Tibial nerve (tissue), 4 donors: ENCODE data around the gene GLI1. TPM values are rescaled to one million over a fixed set of nuclear protein-coding genes. Genes with fewer than 3 reads are reported as not detected.

ENCODE experiments used
- DNase-seq, 2 donors: peaks; one replicate each; pipeline ENCODE4 v3.0.0-alpha.2; 2019; ENCODE audit warnings: low spot score in 2 of 2
- H3K27ac ChIP-seq, 4 donors: fragments of 200-600 bp; sonication (generic) in 3 of 4; one replicate each; pipeline ENCODE4 v1.5.1; 2017 to 2019; ENCODE audit warnings: mild to moderate bottlenecking in 1 of 4
- H3K27me3 ChIP-seq, 2 donors: fragments of 200-600 bp; sonication (generic) in 1 of 2; one replicate each; pipeline versions ENCODE4 v1.5.1 to v1.6.0; 2017 to 2019
- H3K36me3 ChIP-seq, 3 donors: fragments of 200-600 bp; sonication (generic); one replicate each; pipeline ENCODE4 v1.5.1; 2018 to 2019
- H3K4me1 ChIP-seq, 4 donors: fragments of 200-600 bp; sonication (generic) in 3 of 4; one replicate each; pipeline ENCODE4 v1.5.1; 2017 to 2019
- H3K4me3 ChIP-seq, 4 donors: fragments of 200-600 bp; sonication (generic) in 3 of 4; one replicate each; pipeline ENCODE4 v1.5.1; 2017 to 2019; ENCODE audit warnings: mild to moderate bottlenecking in 1 of 4, moderate library complexity in 1 of 4
- H3K9me3 ChIP-seq, 4 donors: fragments of 200-600 bp; sonication (generic) in 3 of 4; one replicate each; pipeline ENCODE4 v1.5.1; 2017 to 2019
- EP300 ChIP-seq, 2 donors: sonication (generic); formaldehyde crosslinking; IDR thresholded peaks; one replicate each; pipeline ENCODE4 v1.6.1; 2017; ENCODE audit warnings: antibody characterized with exemption in 2 of 2, mild to moderate bottlenecking in 1 of 2
- POLR2A ChIP-seq, 2 donors: fragments of 450-650 bp; IDR thresholded peaks; one replicate each; pipeline ENCODE4 v1.6.1; 2017; ENCODE audit warnings: antibody characterized with exemption in 2 of 2, mild to moderate bottlenecking in 2 of 2, moderate library complexity in 2 of 2
- WGBS, 2 donors: methylation state at CpG; one replicate each; pipeline ENCODE4 v1.1.5; 2018; 5-methylcytosine and 5-hydroxymethylcytosine counted together
- total RNA-seq, 4 donors: library from RNA; depleted of rRNA; stranded (reverse); fragments of >200 nt; gene quantifications; one replicate each; pipeline ENCODE4 v1.1.0, GENCODE V29; 2016
- TF ChIP-seq, protein P1 (sequence below), 5 experiments: fragments of 200-600 bp in 3 of 5; fragments of 450-650 bp in 2 of 5; sonication (generic) in 3 of 5; IDR thresholded peaks; one replicate each; pipeline ENCODE4 v1.5.1; 2016 to 2019; ENCODE audit warnings: antibody characterized with exemption in 5 of 5, mild to moderate bottlenecking in 3 of 5, moderate library complexity in 2 of 5

GLI1 gene
- total RNA-seq, 4 donors from 2014 or later: 16.2 to 61.0 (median 38.7) TPM

DNA sequence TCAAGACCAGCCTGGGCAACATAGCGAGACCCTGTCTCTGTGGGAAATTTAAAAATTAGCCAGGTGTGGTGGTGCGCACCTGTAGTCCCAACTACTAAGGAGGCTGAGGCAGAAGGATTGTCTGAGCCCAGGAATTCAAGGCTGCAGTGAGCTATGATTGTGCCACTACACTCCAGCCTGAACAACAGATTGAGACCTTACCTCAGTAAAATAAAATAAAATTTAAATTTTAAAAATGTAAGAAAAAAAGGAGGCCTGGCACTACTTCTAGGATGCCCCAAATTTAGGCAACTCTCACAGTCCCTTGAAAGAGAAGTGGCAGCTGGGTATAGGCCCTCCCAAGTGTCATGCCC, 5.4 kb upstream of the GLI1 start:
- WGBS, 2 donors: 94 to 97% methylated on average over 2 of the region's 2 CpGs
- Histone ChIP-seq H3K9me3 (no peaks in the 10 kb centered on the region), H3K4me3 (no peak overlapping the region), H3K36me3 (no peaks in the 10 kb centered on the region), H3K27me3 (peaks cover 0 to 6% of the 10 kb centered on the region in 2 donors), H3K4me1 (peaks cover 0 to 19% (median 6%) of the 10 kb centered on the region in 4 donors), H3K27ac (no peak overlapping the region)
- DNase-seq: no peak
- TF ChIP-seq POLR2A (IDR thresholded peaks at IDR 0.05): no peak
- TF ChIP-seq, protein P1, sequence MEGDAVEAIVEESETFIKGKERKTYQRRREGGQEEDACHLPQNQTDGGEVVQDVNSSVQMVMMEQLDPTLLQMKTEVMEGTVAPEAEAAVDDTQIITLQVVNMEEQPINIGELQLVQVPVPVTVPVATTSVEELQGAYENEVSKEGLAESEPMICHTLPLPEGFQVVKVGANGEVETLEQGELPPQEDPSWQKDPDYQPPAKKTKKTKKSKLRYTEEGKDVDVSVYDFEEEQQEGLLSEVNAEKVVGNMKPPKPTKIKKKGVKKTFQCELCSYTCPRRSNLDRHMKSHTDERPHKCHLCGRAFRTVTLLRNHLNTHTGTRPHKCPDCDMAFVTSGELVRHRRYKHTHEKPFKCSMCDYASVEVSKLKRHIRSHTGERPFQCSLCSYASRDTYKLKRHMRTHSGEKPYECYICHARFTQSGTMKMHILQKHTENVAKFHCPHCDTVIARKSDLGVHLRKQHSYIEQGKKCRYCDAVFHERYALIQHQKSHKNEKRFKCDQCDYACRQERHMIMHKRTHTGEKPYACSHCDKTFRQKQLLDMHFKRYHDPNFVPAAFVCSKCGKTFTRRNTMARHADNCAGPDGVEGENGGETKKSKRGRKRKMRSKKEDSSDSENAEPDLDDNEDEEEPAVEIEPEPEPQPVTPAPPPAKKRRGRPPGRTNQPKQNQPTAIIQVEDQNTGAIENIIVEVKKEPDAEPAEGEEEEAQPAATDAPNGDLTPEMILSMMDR (IDR thresholded peaks at IDR 0.05): no peak
- no peak for TF ChIP-seq EP300 (IDR thresholded peaks at IDR 0.05)

DNA sequence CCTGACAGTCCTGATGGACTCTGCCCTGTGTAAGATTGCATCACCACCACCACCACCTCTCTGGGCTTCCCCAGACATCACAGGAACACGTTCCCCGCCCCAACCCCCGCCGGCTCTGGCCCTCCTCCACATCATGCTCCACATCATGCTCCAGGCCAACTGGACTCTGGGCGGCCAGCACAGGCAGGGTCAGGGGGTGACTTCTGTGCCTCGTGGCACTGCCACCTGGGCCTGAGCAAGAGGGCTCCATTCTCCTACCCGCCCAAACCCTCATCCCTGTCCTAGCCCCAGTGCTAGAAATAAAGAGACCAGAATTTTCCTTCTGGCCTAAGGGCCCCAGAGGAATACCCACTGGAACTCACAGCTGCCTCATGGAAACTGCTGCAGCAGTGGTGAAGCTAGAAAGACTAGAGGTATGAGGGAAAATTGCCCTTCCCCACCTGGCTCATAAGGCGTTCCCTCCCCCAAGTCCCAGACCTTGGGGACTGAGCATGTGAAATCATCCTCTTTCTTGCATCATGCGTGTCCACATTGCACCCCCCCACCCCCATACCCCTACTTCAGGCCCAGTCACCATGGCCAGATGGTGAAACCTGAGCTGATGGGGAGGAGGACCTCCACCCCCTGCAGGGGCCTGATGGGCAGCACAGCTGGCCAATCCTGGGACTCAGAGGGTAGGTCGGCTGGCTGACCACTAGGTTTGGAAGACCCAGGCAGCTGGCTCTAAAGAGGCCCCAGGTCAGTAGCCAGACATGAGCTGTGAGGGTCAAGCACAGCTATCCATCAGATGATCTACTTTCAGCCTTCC, 4.8 kb upstream of the GLI1 start, which contains the start of gene INHBE:
Gene INHBE (plus strand): TSS at position 742 of the 808 bp plus-strand sequence. CDS start 230 bp downstream, outside the sequence.
- no peak within 1 kb of the TSS for H3K4me3 ChIP-seq
- 43 to 54% methylated on average over 9 to 10 of the region's 10 CpGs for WGBS, 2 donors

DNA sequence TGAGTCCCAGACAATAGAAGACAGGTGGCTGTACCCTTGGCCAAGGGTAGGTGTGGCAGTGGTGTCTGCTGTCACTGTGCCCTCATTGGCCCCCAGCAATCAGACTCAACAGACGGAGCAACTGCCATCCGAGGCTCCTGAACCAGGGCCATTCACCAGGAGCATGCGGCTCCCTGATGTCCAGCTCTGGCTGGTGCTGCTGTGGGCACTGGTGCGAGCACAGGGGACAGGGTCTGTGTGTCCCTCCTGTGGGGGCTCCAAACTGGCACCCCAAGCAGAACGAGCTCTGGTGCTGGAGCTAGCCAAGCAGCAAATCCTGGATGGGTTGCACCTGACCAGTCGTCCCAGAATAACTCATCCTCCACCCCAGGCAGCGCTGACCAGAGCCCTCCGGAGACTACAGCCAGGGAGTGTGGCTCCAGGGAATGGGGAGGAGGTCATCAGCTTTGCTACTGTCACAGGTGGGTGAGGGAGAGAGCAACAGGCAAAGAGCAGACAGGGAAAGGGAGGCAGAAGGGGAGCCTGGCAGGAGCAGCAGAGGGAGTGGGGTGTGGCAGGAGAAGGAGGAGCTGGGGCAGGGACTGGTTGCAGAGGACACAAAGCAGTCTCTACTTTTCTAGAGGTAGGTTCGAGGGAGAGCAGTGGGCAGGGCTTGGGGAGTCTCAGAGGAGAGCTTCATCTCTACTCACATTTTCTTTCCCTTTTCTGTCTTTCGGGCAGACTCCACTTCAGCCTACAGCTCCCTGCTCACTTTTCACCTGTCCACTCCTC, 4.0 kb upstream of the GLI1 start:
- peaks cover 0 to 27% (median 12%) of the 10 kb centered on the region in 4 donors for H3K4me1 ChIP-seq
- H3K36me3 ChIP-seq: no peaks in the 10 kb centered on the region
- DNase-seq: no peak
- H3K27me3 ChIP-seq: peaks cover 0 to 6% of the 10 kb centered on the region in 2 donors
- H3K27ac ChIP-seq: no peak overlapping the region
- no peaks in the 10 kb centered on the region for H3K9me3 ChIP-seq
- TF ChIP-seq, protein P1 (IDR thresholded peaks at IDR 0.05): no peak
- no peak for TF ChIP-seq EP300 (IDR thresholded peaks at IDR 0.05)
- no peak for TF ChIP-seq POLR2A (IDR thresholded peaks at IDR 0.05)
- WGBS, 2 donors: 49 to 54% methylated on average over 7 to 10 of the region's 10 CpGs
- no peak overlapping the region for H3K4me3 ChIP-seq

More for the DNA sequence above, 4.8 kb upstream of the GLI1 start, which contains the start of gene INHBE:
- H3K27me3 ChIP-seq: peaks cover 0 to 6% of the 10 kb centered on the region in 2 donors
- H3K27ac ChIP-seq: no peak within 1 kb of the TSS
- H3K9me3 ChIP-seq: no peaks in the 10 kb centered on the region
- TF ChIP-seq POLR2A (IDR thresholded peaks at IDR 0.05) (no peak), EP300 (IDR thresholded peaks at IDR 0.05) (no peak)
- TF ChIP-seq, protein P1 (IDR thresholded peaks at IDR 0.05): no peak
- peaks cover 0 to 19% (median 6%) of the 10 kb centered on the region in 4 donors for H3K4me1 ChIP-seq
- no peaks in the 10 kb centered on the region for H3K36me3 ChIP-seq
- DNase-seq: no peak

DNA sequence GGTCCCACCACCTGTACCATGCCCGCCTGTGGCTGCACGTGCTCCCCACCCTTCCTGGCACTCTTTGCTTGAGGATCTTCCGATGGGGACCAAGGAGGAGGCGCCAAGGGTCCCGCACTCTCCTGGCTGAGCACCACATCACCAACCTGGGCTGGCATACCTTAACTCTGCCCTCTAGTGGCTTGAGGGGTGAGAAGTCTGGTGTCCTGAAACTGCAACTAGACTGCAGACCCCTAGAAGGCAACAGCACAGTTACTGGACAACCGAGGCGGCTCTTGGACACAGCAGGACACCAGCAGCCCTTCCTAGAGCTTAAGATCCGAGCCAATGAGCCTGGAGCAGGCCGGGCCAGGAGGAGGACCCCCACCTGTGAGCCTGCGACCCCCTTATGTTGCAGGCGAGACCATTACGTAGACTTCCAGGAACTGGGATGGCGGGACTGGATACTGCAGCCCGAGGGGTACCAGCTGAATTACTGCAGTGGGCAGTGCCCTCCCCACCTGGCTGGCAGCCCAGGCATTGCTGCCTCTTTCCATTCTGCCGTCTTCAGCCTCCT, 3.4 kb upstream of the GLI1 start:
- 41 to 47% methylated on average over 10 to 15 of the region's 15 CpGs for WGBS, 2 donors
- H3K4me1 ChIP-seq: peaks cover 0 to 33% (median 19%) of the 10 kb centered on the region in 4 donors
- H3K4me3 ChIP-seq: no peak overlapping the region
- peaks cover 0 to 6% of the 10 kb centered on the region in 2 donors for H3K27me3 ChIP-seq
- no peaks in the 10 kb centered on the region for H3K36me3 ChIP-seq
- no peaks in the 10 kb centered on the region for H3K9me3 ChIP-seq
- TF ChIP-seq, protein P1 (IDR thresholded peaks at IDR 0.05): peak in 3 of 5 experiments; percentile 29 to 43 (median 41)
- no peak for TF ChIP-seq EP300 (IDR thresholded peaks at IDR 0.05)
- peak overlapping the region in 1 of 4 donors; percentile 7 for H3K27ac ChIP-seq
- no peak for DNase-seq
